ENCODE data around the gene MTIF3.

- TF ChIP-seq TCF4 (CRISPR knock-in tag; IDR thresholded peaks at IDR 0.05; ENCODE audit: borderline replicate concordance), result no peak
- TF ChIP-seq, protein P1, sequence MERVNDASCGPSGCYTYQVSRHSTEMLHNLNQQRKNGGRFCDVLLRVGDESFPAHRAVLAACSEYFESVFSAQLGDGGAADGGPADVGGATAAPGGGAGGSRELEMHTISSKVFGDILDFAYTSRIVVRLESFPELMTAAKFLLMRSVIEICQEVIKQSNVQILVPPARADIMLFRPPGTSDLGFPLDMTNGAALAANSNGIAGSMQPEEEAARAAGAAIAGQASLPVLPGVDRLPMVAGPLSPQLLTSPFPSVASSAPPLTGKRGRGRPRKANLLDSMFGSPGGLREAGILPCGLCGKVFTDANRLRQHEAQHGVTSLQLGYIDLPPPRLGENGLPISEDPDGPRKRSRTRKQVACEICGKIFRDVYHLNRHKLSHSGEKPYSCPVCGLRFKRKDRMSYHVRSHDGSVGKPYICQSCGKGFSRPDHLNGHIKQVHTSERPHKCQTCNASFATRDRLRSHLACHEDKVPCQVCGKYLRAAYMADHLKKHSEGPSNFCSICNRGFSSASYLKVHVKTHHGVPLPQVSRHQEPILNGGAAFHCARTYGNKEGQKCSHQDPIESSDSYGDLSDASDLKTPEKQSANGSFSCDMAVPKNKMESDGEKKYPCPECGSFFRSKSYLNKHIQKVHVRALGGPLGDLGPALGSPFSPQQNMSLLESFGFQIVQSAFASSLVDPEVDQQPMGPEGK (CRISPR knock-in tag; IDR thresholded peaks at IDR 0.05; ENCODE audit: borderline replicate concordance), result no peak
- no peak for TF ChIP-seq PPARA (CRISPR knock-in tag; IDR thresholded peaks at IDR 0.05; ENCODE audit: borderline replicate concordance)
- TF ChIP-seq TOX (CRISPR knock-in tag; IDR thresholded peaks at IDR 0.05; ENCODE audit: borderline replicate concordance), result no peak
- TF ChIP-seq RARB (CRISPR knock-in tag; IDR thresholded peaks at IDR 0.05), result no peak
- TF ChIP-seq ZFP3 (CRISPR knock-in tag; IDR thresholded peaks at IDR 0.05), result no peak
- no peak for TF ChIP-seq OSR1 (CRISPR knock-in tag; IDR thresholded peaks at IDR 0.05)
- no peak for TF ChIP-seq ARNTL (CRISPR knock-in tag; IDR thresholded peaks at IDR 0.05; ENCODE audit: borderline replicate concordance, low read depth)
- no peak for TF ChIP-seq ISL1 (CRISPR knock-in tag; IDR thresholded peaks at IDR 0.05)
- TF ChIP-seq SNAI2 (CRISPR knock-in tag; IDR thresholded peaks at IDR 0.05), result no peak
Observed at GRCh38 chr13:27463500-27463899, 13.1 kb upstream of the MTIF3 start.
